GM18502 (cell line): ENCODE data around the gene MBNL2.
A peak's percentile ranks its signal among the peaks of the same experiment; 100 is the strongest.

Source experiments
- ATAC-seq: cut with Tn5 transposase; IDR thresholded peaks from one replicate; pipeline ENCODE4 v1.9.1; 2021; ENCODE audit warnings: mild to moderate bottlenecking; ENCODE audit not compliant: unreplicated experiment, poor library complexity

The MBNL2 gene

GRCh38 chr13:97364031-97364430 is 141.9 kb downstream of the MBNL2 start:
- ATAC-seq = no peak

- no peak for ATAC-seq
Measured at GRCh38 chr13:97364827-97365226, 142.7 kb downstream of the MBNL2 start.

DNA sequence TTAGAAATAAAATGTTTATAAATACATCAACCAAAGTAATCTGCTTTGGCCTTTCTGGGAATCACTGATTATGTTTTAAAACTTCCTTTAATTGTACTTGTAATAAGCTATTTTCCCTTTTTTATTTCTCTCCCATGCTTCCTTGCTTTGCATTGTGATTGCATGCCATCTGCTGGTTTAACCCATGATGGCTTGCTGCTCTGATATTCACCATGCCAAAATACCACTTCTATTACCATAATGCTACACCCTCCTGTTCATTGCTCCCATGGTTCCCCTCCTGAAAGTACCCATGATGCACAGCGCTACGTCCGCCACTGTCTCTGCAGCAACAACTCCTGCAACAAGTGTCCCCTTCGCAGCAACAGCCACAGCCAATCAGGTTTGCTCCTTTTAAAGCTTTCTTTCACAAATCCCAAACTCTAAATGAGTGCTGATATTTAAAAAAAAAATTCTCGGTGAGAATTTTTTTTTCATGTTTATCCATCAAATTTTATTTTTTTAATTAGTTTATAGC is 144.1 kb downstream of the MBNL2 start:
- ATAC-seq = no peak

DNA sequence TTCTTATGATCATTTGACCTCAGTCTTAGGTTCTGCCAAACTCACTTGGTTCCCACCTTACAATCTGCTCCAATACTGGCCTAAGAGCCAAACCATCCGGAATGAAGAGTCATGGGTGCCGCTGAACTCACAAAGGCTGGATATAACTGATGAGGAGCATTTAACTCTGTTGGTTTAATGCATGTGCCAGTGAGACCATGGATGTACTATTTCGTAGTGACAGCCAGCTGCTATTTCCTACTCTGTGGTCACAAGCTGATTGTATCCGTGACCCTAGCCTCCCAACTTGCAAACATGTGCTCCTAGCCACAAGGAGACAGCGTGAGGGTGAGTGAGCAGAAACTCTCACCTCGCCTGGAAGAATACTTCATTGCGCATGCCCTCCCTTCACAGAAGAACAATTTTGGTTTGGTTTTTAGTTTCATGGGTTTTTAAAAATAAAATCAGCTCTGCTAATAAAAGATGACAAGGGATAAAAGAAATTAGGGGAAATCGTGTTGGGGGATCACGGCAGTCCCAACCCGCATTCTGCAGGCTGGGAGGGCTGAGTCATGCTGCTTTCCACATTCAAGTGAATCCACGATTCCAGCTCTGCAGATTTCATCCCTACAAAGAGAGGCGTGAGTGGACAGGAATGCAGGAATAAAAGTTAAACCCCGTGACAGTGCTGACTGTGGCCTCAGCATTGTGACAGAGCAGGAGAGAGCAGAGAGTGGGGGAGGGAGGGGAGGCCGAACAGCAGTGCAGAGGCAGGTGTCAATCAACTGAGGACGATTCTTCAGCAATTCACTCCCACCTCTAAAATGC is 145.1 kb downstream of the MBNL2 start:
- ATAC-seq = peak; percentile 67

DNA sequence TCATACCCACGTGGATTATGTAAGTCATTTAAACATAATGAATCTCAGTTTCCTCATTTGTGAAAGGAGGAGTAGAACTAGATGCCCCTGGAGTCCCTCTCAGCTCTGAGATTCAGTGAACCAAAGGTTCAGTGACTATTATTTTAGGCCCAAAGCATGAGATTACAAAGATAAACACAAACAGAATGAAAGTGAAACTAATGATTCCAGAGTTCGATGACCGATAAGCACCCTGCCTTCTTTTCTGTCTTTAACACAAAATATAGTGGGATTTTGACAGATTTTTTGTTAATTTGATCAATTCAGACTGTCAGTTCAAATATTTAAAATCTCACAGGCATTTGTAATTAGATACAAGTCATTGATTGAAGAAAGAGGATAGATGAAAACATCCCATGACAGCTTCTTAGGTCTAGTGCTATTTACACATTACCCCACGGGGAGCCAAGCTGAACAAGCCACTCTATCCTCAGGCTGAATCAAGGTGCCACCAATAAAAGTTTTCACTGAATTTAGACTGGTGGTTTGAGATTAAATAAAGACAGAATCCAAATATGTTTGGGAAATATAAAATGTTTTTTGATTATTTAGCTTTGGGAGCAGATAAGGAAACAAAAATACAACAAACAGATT is 147.2 kb downstream of the MBNL2 start:
- ATAC-seq = peak; percentile 59

DNA sequence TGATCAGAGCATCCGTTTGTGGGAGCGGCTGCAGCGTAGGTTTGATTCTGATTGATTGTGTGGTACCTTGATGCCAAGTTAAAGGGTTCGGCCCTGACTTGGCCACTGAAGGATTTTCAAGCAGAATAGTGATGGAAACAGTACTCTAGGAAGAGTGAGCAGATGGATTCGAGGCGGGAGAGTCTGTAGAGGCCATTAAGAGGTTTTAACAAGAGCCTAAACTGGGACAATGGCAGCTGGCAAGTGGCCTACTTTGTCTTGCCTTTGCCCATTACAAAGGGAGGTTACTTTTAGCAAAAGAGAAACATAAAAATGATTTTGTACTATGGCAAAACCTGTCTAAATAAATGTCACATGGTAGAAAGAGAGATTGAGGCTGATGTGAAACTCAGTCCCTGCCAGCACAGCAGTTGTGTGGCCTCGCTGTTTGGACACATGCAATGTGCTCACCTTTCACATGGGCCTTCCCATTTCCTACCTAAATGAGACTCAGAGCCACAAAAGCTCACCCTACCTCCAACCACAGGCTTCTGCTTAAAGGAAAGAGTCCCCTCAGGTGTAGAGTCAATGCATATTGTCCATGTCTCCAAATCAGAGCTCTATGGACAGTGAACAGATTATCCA is 149.5 kb downstream of the MBNL2 start:
- no peak for ATAC-seq

DNA sequence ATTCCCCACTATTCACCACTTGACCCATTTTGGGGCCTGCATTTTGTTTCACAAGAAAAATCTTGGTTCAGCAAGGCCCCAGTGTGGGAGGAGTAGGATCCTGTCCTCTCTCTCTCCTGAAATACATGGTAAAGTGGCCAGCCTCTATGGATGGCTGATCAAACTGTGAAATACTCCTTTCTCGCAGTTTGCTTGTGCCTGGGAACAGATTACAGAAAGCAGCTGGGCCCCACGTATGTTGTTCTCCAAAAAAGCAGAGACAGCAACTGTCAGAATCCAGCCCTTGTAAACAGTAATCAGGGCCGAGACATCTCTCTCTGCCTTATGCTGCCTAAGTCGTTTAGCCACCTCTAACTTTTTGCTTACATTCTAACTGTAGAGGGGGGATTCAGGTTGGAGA is 150.8 kb downstream of the MBNL2 start:
- ATAC-seq = no peak

GRCh38 chr13:97373787-97374186 is 151.7 kb downstream of the MBNL2 start:
- no peak for ATAC-seq

DNA sequence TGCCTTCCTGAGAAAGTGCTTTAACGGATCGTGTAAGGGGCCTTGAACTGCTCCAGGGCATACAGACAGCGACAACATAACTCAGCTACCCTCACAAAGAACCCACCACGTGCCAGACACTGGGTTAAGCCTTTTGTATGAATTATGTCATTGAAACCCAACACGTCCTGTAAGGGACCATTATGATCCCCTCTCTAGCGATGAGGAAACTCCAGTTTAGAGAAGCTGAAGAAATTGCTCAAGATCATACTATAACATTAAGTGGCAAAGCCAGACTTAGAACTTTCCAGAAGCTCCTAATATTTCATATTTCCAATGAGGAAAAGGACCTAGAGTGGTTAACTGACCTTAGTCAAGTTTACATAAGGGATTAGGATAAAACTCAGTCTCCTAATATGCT is 154.8 kb downstream of the MBNL2 start:
- ATAC-seq = no peak

DNA sequence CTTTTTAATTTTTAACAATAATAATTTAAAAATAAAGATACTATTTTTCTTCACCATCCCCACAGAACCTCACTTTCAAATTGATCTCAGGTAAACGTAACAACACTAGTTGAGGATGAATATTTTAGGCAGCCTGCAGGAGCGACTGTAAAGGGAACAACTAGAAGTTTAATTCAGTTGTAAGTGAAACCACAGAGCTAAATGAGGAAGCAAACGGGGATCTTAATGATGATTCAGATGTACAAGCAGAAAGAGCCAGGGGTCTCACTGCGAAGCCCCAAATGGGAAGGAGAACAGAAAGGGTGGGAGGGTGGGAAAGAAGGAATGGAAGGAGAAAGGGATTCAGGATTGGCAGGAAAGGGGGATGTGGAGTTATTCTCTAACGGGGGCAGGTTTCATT is 157.3 kb downstream of the MBNL2 start:
- ATAC-seq = no peak

DNA sequence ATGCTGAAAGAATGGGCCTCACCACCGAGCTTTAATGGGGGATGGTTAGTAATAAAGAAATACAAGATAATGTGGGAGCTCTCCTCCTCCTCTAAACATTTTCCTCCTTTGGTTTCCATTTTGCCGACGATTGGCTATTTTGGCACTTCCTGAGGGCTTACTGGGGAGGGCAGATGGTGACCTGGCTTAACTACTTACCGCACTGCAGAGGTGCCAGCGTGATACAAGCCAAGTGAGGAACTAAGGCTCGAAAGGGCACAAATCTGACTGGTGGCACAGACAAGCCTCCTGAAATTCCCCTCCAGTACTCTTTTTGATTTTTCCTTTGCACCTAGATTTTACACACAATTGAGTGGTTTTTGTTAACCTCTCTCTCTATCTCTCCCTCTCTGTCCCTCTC is 158.6 kb downstream of the MBNL2 start:
- ATAC-seq = no peak

DNA sequence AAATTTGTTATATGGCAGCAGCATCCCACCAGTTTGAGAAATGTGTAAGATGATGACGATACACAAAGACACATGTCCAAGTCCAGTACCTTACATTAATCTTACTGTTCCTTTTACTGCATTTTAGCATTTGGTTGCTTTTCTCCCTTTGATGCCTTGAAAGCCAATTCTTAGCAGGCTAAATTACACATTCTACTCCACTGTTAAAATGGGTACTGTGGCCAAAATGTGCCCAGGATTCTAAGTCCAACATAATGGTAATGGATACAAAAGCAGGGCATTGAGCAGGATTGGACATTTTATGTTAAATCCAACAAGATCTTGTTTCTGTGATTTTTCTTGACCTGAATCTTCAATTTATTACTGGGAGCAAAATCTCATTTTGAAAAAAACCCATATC is 159.1 kb downstream of the MBNL2 start:
- ATAC-seq = no peak

DNA sequence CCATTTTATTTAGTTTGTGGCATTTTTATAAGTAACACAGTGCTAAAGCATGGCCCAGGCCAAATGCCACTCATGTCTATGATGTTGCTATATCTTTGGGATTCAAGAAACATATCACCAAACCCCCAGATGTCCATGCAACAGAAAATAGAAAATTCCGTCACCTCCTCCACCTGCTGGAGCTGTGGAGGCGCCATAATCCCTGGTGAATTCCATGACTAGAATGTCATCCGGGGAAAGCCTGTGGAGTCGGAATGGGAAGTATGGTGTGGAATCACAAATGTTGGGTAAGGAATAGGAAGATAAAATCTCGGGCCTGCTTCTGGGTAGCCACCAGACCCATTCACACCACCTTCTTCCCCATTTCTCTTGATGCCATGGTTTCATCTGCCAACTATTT is 160.1 kb downstream of the MBNL2 start:
- ATAC-seq = no peak

- no peak for ATAC-seq
Measured at GRCh38 chr13:97384371-97384770, 162.2 kb downstream of the MBNL2 start.

GRCh38 chr13:97385146-97385545 is 163.0 kb downstream of the MBNL2 start:
- ATAC-seq = no peak

- ATAC-seq = no peak
Measured at GRCh38 chr13:97385854-97386253, 163.7 kb downstream of the MBNL2 start.

DNA sequence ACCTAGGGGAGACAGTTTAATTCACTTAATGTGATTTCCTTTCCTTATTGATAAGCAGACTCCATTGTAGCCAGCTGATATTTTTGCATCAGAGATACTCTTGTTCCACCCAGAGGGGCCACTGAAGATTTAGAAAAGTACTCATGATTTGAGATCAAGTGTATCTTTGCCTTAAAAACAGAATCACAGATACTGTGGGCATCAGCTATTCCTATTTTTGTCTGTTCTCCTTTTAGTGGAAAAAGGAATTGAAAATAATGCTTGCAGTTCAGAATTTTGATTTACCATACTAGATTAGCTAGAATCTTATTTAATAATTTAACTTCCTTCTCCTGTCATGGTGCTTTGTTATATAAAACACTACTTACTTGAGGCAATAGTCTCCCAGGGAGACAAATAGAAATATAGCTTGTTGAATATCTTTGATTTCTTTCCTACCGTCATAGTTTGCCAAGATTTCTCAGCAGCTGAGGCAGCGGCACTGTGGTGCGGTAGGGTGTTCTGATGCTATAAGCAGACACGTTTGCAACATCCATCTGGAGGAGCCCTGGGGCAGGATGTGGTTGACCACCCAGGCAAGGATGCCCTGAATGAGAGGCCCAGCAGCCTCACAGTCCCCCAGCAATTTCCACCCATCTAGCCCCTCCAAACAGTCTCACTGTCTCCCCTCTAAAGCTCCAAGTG is 164.8 kb downstream of the MBNL2 start:
- peak; percentile 60 for ATAC-seq

- ATAC-seq = no peak
Measured at GRCh38 chr13:97387485-97387839, 165.3 kb downstream of the MBNL2 start.

DNA sequence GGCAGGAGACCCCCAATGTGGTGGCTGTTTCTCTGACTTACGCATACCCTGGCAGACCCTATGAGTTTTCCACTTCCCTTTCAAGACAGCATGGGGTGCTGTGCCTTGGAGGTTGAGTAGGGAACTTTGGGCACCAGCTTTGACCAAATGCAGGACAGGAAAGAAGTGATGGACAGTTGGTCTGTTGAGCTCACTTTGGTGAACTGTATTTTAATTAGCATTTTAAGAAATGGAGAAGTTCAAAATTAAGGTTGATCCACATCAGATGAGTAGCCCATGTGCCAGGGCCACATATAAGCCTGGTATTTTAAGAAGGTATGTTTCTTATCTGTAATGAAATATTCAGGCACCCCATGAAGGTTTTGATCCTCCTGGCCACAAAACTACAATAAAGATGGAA is 165.8 kb downstream of the MBNL2 start:
- no peak for ATAC-seq

GRCh38 chr13:97388373-97388772 is 166.2 kb downstream of the MBNL2 start:
- ATAC-seq = no peak
